GM18499 (cell line): ENCODE measurements around the gene SECTM1.

Source experiments
- ATAC-seq: cut with Tn5 transposase; IDR thresholded peaks from one replicate; pipeline ENCODE4 v1.9.1; 2021; ENCODE audit warnings: moderate number of reproducible peaks; ENCODE audit not compliant: insufficient read depth, unreplicated experiment

SECTM1 gene

DNA sequence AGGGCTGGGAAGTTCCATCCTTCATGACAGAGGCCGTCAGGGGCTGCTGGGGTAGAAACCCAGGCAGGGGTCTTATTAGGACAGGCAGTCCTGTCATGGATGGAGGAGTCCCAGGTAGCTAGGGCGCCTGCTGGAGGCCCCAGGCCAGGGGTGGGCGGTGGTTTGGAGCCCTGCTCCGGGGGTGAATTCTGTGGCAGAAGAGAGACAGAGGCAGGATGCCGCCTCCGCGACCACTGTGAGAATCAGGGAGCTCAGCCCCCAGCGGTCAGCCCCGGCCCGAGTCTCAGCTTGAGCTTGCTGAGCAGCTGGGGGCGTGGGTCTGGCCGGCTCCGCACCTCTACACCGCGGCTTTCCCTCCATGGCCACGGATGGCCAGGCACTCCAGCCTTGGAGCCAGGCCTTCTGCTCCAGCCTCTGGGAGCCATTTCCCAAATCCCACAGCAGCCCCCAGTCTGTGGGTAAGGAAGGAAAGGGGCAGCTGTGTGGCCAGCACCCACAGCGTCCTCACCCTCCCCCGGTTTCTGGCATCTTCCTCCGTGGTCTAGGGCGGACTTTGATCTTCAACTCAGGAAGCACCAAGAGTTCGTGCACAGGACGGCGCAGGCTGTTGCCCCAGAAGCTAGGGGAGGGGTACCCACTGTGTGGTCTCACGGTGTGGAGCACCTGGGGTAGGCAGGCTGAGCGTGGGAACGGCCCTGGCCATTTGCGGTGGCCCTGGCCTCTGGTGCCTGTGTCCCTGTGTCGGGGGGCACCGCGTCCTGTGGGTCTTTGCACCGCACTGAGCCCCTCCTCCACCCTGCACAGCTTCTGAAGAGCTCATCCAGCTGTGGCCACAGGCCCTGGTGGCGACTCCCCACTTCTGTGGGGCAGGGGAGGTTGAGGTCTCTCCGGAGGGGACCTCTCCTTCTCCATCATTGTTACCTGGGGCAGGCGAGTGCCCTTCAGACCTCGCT is 30.3 kb downstream of the SECTM1 start:
- no peak for ATAC-seq

DNA sequence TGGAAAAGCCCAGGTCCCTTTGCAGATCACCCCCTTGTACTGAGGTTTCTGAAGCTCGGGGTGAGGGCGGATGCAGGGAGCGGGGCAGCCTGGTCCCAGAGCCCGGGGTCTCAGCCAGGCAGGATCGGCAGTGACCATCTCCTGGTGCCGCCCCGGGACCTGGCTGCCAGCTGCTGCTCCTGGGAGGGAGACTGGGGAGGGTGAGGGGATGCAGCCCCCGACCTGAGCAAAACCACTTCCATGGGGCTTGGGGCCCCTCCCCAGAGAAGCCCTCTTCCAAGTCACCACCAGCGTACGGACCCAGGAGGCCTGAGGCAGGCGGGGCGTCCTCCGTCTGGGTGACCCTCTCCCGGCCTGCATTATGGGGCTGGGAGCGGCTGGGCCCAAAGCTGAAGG is 31.0 kb downstream of the SECTM1 start:
- ATAC-seq, result no peak

- no peak for ATAC-seq
Measured at GRCh38 chr17:82301916-82302567, 31.5 kb downstream of the SECTM1 start.

- ATAC-seq, result no peak
Measured at GRCh38 chr17:82301300-82301915, 32.2 kb downstream of the SECTM1 start.

DNA sequence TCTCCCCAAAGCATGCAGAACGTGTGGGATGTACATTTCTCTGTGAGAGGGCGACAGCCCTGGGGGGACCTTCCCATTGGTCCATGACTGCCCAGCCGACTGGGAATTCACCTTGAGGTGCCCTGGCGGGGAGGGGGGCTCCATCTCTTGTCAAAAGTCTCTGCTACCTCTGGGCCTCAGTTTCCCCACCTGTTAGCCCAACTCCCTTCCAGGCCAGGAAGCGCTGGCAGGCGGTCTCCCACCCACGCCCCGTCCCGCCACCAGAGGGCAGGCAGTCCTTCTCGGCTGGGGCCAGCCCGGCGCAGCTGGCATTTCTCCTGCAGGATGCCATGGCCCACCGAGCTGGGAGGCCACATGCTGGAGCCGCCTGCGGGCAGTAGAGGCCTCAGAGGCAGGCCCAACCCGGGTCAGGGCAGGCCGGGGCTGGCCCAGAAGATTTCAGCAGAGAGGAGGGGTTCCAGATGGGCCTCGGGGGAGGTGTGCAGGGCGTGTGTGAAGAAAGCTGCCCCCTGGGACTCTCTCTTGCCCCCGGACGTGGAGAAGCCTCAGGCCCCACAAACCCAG is 32.8 kb downstream of the SECTM1 start:
- ATAC-seq, result no peak

GRCh38 chr17:82300228-82300627 is 33.3 kb downstream of the SECTM1 start:
- no peak for ATAC-seq

DNA sequence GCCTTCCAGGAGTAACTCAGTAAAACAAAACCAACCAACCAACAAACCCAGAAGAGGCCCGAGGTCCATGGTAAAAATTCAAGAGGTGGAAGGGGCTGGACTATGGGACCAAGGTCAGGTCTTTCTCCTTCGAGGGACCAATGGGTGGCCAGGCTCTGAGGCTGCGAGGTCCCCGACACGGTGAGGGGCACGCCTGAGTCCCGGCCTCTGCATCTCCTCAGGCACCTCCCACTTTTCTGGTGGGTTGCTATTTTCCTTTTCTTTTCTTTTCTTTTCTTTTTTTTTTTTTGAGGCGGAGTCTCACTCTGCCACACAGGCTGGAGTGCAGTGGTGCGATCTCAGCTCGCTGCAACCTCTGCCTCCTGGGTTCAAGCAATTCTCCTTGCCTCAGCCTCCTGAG is 34.1 kb downstream of the SECTM1 start:
- ATAC-seq, result no peak

DNA sequence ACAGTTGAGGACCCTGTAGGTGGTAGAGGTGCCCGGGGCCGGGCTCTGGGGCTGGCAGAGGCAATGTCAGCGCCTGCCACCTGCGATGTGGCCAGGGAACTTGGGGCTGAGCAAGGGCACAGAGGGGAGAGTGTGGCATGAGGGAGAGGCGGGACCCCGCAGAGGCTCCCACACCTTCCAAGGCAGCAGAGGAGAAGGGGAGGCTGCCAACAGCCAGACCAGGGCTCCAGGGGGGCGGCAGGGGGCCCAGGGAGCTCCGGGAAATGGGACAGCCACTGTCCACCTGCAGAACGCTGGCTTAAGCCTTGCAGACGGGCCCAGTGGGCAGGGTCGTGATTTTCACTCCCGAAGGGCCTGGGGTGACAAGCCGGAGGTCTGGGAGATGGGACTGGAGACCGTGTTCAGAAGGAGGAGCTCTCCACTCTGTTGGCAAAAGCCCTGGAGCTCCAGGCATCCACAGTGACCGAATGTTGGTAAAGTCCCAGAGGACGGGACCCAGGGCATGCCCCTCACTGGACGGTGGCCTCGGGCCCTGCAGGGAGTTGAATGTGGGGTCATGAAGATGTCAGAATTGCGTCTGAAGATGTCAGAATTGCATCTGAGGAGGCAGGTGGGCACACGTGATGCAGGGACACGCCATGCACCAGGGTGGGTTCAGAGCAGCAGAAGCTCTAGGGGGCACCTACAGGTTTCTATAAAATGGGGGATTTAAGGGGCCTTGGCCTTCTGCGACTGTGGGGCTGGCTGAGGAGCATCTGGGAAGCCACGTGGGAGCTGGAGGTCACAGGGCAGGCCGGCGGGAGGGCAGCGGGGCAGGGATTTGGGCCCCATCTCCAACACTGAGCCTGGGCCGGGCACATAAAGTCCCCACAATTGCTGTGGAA is 34.8 kb downstream of the SECTM1 start:
- no peak for ATAC-seq

DNA sequence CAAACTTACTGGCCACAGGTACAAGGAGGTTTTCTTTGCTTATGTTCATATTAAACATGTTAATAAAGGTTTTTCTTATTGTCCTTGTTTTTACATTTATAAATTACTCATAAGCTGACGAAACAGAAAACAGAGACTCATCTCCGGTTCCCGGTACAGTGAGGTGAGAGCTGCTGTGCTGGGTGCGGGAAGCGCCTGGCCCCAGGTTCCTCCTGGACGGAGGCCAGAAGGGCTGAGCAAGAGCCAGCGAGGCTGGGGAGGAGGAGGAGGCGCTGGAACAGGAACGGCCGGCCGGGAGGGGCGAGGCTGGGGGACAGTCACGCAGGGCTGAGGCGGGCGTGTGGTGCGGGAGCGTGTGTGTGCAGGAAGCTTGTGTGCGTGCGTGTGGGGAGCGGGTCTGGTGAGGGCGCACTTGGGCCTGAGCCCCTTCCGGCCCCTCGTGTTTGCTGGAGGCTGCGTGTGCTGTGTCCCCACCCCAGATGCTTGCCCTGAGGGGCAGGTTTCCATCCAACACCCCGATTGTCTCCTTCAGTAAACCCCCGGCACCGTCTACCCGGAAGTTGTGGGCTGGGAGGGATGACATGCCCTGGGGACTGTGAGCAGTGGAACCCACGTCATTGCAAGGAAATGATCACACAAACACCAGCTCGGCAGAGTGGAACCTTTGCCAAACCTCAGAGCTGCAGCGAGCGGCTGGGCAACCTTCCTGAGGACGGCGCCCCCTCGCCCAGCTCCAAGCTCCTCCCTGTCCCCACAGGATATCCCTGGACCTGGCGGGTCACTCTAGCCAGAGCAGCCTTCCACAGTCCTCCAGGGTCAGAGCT is 35.6 kb downstream of the SECTM1 start:
- ATAC-seq, result no peak

DNA sequence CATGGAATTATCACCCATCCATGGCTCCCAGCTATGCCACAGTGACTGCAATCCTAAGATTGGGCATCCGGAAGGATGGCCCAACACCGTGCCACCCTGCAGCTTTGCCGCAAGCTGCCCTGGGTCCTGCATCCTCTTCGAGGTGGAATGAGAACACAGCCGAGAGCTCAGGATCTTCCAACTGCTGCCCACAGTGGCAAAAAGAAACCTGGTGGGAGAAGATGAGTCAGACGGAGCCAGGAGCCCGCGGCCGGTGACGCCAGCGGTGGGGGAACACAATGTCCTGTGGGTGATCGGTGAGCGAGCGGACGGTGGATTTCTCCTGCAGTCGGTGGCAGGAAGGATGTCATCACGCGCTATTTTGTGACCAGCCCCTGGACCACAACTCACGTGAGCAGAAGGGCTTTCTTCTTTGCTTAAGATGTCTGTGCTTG is 36.3 kb downstream of the SECTM1 start:
- ATAC-seq, result no peak

DNA sequence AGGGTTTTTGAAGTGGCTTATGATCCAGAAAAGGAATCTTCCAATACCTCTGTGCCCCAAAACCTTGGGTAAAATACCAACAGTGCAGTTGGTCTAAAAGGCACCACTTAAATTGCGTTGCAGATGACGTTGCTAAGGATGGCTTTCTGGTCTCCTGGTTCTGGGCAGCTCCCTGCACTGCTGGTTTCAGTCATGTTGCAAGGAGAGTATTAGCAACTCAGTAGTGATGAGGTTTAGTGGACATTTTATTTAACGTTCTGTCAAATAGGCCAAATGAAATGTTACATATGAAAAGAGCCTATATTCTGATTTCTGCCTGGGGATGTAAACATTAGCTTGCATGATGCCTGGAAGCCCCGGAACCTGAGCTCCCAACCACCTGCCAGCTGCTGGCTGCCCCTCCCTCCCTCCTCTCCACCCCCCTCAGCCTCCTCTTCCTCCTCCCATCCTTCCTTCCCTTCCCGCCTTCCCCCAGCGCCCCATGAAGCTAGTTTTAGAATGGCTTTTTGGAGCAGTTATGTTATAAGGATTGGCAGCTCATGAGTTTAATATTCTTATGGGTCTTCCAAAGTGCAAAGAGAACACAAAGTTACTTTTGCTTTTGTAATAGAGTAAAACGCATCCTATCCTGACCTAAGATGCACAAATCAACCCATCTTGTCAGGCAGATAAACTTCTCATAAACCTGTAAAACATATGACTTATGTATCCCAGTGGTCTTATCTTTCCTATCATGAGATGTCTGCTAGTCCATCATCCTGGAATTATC is 36.9 kb downstream of the SECTM1 start:
- ATAC-seq, result no peak

DNA sequence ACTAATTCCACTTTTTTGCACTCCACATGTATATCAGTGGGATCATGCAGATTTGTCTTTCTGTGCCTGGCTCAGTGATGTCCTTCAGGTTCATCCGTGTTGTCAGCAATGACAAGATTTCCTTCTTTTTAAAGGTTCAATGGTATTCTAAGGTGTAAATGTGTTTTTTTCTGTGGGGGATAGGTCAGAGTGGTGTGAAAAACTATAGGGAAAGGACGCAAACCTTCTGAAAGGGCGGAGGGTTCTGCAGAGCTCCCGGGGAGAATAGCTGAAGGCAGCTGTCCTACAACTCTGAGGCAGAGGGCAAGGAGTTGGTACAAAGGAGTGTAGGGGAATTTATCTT is 38.1 kb downstream of the SECTM1 start:
- ATAC-seq, result no peak

DNA sequence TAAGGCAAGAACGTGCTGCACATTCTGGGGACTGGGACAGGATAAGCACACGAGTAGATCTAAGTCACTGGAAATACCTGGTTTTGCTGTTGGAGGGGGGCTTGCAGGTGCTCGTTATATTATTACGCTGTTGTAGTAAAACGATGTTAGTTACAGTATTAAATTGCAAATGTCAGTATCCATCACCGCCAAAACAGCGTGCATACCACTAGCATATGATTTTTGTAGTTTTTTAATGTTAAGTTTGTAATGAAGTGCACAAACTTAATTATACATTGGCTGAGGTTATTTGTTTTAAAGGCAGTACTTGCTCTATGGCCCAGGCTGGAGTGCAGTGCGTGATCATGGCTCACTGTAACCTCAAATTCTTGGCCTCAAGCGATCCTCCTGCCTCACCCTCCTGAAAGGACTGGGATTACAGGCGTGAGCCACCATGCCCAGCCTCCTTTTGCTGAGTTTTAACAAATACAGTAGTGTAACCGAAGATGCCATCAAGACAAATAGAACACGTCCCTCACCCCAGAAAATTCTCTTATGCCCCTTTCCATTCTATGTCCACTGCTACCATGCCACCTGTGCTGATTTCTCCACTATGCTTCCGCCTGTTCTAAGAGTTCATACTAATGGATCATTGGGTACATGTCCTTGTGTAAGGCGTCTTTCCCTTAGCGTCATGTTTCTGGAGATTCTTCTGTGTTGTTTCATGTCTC is 39.3 kb downstream of the SECTM1 start:
- ATAC-seq, result no peak

DNA sequence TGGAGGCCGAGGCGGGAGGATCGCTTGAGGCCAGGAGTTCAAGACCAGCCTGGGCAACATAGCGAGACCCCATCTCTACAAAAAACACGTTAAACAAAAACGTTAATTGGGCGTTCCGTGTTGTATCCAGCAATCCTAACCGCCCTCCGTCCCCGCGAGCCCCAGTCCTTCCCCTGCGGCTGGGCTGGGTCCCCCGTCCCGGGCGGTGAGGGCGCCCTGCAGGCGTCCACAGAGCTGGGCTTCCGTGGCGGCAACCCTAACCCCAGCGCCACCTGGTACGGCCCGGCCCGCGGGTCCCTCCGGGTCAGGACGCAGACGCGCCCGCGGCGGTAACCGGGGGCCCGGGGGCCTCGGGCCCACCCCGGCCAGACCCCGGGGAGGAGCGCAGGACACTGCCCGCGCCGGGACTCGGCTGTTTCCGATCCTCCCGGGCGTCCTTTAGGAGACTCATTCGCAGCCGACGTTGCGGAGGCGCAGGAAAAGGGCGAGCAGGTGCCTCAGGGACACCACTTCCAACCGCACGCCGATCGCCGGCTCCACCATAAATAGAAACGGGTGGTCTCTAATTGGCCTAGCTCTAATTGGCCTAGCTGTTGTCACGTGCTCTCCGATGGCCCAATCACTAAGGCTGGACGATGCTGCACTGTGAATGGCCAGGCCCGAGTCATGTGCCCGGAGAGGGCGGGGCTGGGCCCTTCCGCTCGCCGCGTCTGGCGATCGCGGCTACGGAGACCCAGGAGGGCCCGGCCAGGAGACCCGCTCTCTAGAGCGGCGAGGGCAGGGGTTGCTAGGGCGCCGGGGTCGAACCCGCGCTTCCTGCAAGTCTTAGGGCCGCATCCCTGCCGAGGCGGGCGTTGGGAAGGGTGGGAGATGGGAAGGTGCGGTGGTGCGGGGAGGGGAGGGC is 41.1 kb downstream of the SECTM1 start:
- peak; percentile 90 for ATAC-seq

DNA sequence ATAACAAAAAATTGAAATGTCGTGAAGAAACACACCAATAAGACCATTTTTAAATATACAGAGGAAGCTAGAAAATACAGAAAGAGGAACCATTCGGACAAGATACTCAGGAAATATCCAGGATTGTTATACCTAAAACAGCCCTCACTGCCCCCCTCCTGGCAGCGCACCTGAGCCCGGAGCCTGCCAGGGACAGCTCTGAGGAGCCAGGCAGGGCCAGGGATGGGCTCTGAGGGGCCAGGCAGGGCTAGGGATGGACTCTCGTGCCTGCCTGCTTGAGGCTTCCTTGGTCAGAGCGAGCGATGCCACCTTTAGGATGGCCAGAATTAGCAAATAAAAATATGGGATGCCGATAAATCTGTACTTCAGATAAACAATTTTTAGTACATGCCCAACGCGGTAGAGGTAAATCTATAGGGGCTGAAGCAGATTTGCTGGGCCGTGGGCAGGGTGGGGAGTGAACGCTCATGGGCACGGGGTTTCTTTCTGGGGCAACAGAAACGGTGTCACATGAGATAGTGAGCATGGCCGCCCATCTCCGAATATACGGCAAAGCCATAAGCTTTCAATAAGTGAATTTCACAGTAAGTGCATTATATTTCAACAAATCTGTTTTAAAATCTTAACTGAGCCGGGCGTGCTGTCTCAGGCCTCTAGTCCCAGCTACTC is 41.9 kb downstream of the SECTM1 start:
- no peak for ATAC-seq
